ENCODE results near the gene ARMC6.

The ARMC6 gene

DNA sequence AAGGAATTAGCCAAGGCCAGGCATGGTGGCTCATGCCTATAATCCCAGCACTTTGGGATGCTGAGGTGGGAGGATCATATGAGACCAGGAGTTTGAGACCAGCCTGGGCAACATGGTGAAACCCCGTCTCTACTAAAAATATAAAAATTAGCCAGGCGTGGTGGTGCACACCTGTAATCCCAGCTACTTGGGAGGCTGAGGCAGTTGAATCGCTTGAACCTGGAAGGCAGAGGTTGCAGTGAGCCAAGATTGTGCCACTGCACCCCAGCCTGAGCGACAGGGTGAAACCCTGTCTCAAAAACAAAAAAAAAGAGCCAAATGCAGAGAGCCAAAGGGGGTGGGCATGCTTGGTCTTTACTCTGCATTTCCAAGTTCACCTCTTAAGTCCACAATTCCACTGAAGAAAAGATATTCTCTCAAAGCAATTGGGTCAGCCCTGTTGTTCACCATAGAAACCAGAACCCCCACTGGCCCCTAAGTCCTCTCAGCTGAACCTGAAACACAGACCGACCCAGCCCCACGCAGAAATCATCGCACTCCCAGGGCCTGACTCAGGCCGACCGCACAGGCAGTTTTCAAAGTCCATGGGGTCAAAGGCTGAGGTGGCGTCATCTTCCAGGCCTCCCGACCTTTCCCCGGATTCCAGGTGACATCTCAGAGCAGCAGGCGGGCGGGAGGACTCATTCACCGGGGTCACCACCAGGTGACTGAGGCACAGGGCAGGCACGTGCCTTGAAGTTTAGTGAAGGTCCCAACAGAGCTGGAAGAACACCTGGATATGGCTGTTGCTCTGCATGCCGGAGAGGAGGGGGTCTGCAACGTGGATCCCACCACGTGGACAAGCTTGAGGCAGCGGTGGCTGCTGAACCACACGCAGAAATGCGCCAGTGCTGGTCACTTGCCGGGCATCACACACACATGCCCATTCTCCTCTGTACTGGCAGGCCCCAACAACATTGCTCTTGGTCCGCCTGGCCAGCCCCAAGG, 63.5 kb downstream of the ARMC6 start:
- Histone ChIP-seq H3K36me3 (ENCODE audit: control insufficient read depth, low read length) (no peaks in the 10 kb centered on the region), H3K4me3 (ENCODE audit: low read length) (no peak overlapping the region), H3K4me1 (ENCODE audit: control insufficient read depth, low read length) (no peaks in the 10 kb centered on the region), H3K79me2 (ENCODE audit: control insufficient read depth, low read length) (no peaks in the 10 kb centered on the region), H3F3A (ENCODE audit: control insufficient read depth, insufficient read depth) (no peaks in the 10 kb centered on the region), H3K27me3 (ENCODE audit: control insufficient read depth, low read length) (no peaks in the 10 kb centered on the region), H3K4me2 (ENCODE audit: low read length) (no peak overlapping the region), H3K9me3 (ENCODE audit: control insufficient read depth, insufficient read depth, low read length) (no peaks in the 10 kb centered on the region), H3K27ac (ENCODE audit: low read depth, low read length) (no peak overlapping the region), H3K9me2 (replicated peaks; ENCODE audit: control insufficient read depth, low read length) (no peaks in the 10 kb centered on the region), H4K20me1 (ENCODE audit: control insufficient read depth, insufficient read depth, low read depth, low read length) (no peaks in the 10 kb centered on the region)
- TF ChIP-seq, protein P1, sequence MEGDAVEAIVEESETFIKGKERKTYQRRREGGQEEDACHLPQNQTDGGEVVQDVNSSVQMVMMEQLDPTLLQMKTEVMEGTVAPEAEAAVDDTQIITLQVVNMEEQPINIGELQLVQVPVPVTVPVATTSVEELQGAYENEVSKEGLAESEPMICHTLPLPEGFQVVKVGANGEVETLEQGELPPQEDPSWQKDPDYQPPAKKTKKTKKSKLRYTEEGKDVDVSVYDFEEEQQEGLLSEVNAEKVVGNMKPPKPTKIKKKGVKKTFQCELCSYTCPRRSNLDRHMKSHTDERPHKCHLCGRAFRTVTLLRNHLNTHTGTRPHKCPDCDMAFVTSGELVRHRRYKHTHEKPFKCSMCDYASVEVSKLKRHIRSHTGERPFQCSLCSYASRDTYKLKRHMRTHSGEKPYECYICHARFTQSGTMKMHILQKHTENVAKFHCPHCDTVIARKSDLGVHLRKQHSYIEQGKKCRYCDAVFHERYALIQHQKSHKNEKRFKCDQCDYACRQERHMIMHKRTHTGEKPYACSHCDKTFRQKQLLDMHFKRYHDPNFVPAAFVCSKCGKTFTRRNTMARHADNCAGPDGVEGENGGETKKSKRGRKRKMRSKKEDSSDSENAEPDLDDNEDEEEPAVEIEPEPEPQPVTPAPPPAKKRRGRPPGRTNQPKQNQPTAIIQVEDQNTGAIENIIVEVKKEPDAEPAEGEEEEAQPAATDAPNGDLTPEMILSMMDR (IDR thresholded peaks at IDR 0.05; ENCODE audit: low read depth, low read length, poor library complexity, severe bottlenecking), result no peak
- TF ChIP-seq EZH2phosphoT487 (IDR thresholded peaks at IDR 0.05; ENCODE audit: borderline replicate concordance, low read length), result no peak

DNA sequence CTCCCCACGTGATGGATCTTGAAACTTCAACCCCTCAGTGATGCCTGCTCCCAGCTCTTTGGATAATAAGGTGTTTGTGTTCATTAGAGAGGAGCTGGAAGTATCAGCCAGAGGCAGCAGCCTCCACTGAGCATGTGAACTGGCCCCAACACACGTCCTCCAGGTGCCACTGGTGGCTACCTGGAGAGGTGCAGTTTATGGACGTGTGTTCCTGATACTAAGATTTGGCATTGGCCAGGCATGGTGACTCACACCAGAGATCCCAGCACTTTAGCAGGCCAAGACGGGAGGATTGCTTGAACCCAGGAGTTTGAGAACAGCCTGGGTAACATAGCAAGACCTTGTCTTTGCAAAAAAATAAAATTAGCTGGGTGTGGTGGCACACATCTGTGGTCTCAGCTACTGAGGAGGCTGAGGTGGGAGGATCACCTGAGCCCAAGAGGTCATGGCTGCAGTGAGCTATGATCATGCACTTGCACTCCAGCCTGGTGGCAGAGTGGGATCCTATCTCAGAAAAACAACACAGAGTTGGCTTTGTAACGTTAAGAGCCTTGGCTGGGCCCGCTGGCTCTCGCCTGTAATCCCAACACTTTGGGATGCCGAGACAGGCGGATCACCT, 64.8 kb downstream of the ARMC6 start:
- Histone ChIP-seq H3K4me1 (ENCODE audit: control insufficient read depth, low read length) (no peaks in the 10 kb centered on the region), H3K27me3 (ENCODE audit: control insufficient read depth, low read length) (no peaks in the 10 kb centered on the region), H3F3A (ENCODE audit: control insufficient read depth, insufficient read depth) (no peaks in the 10 kb centered on the region), H3K27ac (ENCODE audit: low read depth, low read length) (no peak overlapping the region), H3K79me2 (ENCODE audit: control insufficient read depth, low read length) (no peaks in the 10 kb centered on the region), H4K20me1 (ENCODE audit: control insufficient read depth, insufficient read depth, low read depth, low read length) (no peaks in the 10 kb centered on the region), H3K9me3 (ENCODE audit: control insufficient read depth, insufficient read depth, low read length) (no peaks in the 10 kb centered on the region), H3K9me2 (replicated peaks; ENCODE audit: control insufficient read depth, low read length) (no peaks in the 10 kb centered on the region), H3K36me3 (ENCODE audit: control insufficient read depth, low read length) (no peaks in the 10 kb centered on the region), H3K4me2 (ENCODE audit: low read length) (no peak overlapping the region), H3K4me3 (ENCODE audit: low read length) (no peak overlapping the region)
- TF ChIP-seq, protein P1 (IDR thresholded peaks at IDR 0.05; ENCODE audit: low read depth, low read length, poor library complexity, severe bottlenecking), result no peak
- no peak for TF ChIP-seq EZH2phosphoT487 (IDR thresholded peaks at IDR 0.05; ENCODE audit: borderline replicate concordance, low read length)

DNA sequence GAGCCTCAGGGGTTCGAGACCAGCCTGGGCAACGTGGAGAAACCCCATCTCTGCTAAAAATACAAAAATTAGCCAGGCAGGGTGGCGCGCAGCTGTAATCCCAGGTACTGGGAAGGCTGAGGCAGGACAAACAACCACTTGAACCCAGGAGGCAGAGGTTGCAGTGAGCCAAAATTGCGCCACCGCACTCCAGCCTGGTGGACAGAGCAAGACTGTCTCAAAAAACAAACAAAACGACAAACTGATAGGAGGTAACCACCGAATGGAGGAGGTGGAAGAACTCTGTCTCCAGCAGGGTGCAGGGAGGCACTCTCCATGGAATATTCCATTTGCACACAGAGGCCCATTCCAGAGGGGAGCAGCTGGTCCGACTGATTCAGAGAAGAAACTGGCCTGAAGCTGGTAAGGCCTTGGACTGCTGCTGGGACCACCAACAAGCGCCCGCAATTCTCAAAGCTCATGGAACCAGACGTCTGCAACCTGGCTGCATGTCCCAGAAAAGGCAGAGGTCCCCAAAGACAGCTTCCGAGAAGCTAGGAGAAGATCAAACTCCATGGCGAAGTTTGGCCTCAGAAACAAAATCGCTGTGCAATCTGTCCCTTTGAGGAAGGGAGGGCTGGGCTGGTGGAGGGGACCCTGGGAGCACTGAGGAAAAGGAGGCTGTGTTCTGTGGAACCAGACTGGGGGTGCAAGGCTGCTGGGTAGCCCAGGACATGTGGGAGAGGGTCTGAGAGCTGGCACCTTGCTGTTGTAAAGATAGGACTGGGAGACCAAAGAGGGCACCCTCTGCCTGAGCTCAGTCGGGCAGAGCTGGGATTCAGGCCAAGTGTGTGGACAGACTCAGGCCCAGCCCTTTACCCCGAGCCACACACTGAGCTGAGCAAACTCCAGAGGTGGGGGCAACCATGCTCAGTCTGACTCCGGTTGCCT, 65.6 kb downstream of the ARMC6 start:
- H3K9me2 ChIP-seq (replicated peaks; ENCODE audit: control insufficient read depth, low read length), result no peaks in the 10 kb centered on the region

More for the DNA sequence above, 65.6 kb downstream of the ARMC6 start:
- H4K20me1 ChIP-seq (ENCODE audit: control insufficient read depth, insufficient read depth, low read depth, low read length), result no peaks in the 10 kb centered on the region
- H3K4me2 ChIP-seq (ENCODE audit: low read length), result no peak overlapping the region
- H3K79me2 ChIP-seq (ENCODE audit: control insufficient read depth, low read length), result no peaks in the 10 kb centered on the region
- no peak for TF ChIP-seq EZH2phosphoT487 (IDR thresholded peaks at IDR 0.05; ENCODE audit: borderline replicate concordance, low read length)
- TF ChIP-seq, protein P1 (IDR thresholded peaks at IDR 0.05; ENCODE audit: low read depth, low read length, poor library complexity, severe bottlenecking), result no peak
- no peak overlapping the region for H3K27ac ChIP-seq (ENCODE audit: low read depth, low read length)
- H3K4me3 ChIP-seq (ENCODE audit: low read length), result no peak overlapping the region
- H3K4me1 ChIP-seq (ENCODE audit: control insufficient read depth, low read length), result no peaks in the 10 kb centered on the region
- H3K36me3 ChIP-seq (ENCODE audit: control insufficient read depth, low read length), result no peaks in the 10 kb centered on the region
- H3K27me3 ChIP-seq (ENCODE audit: control insufficient read depth, low read length), result no peaks in the 10 kb centered on the region
- no peaks in the 10 kb centered on the region for H3K9me3 ChIP-seq (ENCODE audit: control insufficient read depth, insufficient read depth, low read length)
- H3F3A ChIP-seq (ENCODE audit: control insufficient read depth, insufficient read depth), result no peaks in the 10 kb centered on the region

Data from DOHH2 (cell line).